ENCODE measurements around the gene RSBN1L.

- TF ChIP-seq EZH2 (IDR thresholded peaks at IDR 0.05), result no peak
- no peak for TF ChIP-seq POLR2AphosphoS5 (IDR thresholded peaks at IDR 0.05; ENCODE audit: borderline replicate concordance, low read depth, low read length)
- TF ChIP-seq FOXP2 (optimal IDR thresholded peaks at IDR 0.05; ENCODE audit: control extremely low read depth, extremely low read length, insufficient read depth), result no peak
Observed at GRCh38 chr7:77738871-77739270, 42.6 kb downstream of the RSBN1L start.

Data from SK-N-MC (cell line).